NCI-H146 treated with DMSO at 0.1 percent for 48 hours (cell line): ENCODE results near the gene LMX1B.
"Not testable (repeated sequence)": the region's sequence is repeated elsewhere in the genome, so short reads cannot be mapped to it uniquely, and the experiment has no call there.

ENCODE experiments used
- DNase-seq: peaks from one replicate; lab custom pipeline; 2025; ENCODE audit not compliant: unreplicated experiment; lab: John Stamatoyannopoulos, UW

LMX1B gene

DNA sequence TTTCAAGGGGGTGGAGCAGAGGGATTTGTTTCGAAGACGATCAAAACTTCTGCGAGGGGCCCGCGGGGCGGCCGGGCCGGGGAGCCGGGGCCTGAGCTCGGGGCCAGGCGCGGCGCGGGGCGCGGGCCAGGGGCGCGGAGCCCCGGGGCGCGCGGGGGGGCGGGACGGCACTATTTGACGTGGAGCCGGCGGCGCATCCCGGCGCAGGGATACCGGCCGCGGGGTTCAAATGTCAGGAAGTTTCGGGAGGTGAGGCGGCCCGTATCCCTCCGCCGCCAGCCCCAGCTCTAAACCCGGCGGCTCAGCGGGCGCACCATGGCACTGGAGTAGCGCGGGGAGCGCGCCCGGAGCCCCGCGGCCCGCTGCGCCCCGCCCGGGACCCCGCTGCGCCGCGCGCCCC is at the start of gene LMX1B:
TSS of gene LMX1B (plus strand) at position 278 of the 400 bp plus-strand sequence. CDS start 522 bp downstream, outside the sequence.
- no peak for DNase-seq

DNA sequence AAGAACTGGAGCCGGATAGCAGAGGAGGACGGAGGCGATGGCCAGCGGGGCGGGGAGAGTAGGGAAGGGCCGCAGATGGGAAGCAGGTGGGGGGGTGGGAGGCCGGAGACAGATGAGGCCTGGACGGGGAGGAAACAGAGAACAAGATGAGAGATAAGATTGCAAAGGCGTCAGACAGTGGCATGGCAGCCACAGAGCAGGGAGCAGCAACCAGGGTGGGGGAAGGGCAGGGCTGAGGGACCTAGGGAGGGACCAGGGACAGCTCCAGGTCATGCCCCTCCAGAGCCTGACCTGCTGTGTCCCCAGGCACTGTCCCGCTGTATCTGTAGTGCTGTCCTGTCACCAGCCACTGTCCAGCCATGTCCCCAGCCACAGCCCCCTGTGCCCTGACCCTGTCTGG is 49.6 kb upstream of the LMX1B start:
- no peak for DNase-seq

DNA sequence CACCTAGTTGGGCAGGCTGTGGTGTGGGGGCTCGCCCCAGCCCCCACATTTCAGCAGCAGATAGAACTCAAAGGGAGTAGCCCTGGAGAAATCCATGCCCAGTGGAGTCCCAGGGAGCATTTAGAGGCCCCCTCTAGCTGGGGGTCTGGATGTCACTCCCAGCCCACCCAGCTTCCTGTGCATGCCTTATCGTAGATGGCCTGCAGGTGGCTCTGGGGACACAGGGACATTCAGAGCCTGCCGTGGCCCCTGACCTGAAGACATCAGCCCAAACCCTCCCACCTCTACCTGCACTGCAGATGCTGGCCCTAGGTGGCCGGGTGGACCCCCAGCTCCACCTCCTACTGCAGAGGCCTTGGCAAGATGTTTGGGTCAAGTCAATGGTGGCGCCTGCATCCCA is 49.0 kb upstream of the LMX1B start:
- DNase-seq: no peak

DNA sequence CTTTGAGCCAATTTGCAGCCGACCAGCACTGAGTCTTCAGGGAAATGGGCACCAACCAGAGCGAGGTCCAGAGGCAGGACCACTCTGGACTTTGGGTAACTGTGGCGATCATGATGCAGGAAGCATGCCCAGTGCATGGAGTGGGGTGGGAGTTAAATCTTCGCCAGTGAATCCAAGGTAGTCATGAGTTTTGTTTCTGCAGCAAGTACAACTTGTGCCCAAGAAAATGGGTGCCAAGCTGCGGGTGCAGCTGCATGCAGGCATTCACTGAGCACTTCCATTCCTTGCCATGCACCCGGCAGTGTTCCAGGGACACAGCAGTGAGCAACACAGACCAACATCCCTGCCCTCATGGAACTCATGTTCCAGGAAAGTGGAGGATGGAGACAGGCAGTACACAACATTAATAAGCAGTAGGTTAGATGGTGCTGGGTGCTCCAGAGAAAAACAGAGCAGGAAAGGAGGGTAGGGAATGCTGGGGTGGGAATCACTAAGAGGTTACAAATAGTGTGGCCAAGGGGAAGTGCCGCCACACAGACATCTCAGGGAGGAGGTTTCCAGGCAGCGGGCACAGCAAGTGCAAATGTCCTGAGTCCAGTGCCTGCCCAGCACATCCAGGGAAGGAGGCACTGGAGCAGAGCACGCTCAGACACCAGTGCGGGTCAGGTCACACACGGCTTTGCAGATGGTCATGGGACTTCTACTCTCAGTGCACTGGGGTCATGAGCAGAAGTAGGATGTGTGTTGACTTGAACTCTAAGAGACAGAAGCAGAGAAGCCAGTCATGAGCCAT is 48.2 kb upstream of the LMX1B start:
- no peak for DNase-seq

DNA sequence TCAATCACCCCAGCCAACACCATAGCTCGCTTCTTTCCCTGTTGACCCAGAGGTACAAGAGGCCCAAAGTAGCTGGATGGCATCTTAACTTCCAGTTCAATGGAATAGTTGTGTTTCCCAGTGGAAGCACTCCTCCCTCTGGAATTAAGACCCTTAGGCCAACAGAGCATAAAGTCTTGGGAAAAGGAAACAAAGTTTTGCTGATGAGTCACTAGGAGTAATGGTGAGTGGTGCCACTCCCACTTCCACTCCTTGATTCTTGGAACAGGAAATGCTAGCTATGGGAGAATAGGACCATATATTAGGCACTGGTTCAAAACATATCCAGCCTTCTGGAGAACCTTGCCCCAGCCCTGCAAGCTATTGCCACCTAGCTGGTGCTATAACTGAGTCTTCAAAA is 44.7 kb upstream of the LMX1B start:
- DNase-seq: no peak

DNA sequence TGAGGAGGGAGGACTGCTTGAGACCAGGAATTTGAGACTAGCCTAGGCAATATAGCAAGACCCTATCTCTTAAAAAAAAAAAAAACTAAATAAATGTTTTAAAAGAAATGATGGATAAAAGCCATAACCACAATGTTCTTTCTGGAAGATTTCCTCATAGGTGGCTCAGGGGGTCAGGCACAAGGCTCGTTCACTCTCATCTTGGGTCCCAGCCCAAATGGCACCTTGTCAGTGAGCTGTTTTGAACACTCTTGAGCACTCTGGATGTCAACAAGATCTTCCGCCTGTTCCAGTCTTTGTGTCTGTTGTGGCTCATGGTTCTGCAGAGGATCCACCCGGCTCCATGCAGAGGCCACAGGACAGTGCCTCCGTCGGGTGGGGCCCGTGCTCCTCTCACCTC is 35.7 kb upstream of the LMX1B start:
- no peak for DNase-seq

DNA sequence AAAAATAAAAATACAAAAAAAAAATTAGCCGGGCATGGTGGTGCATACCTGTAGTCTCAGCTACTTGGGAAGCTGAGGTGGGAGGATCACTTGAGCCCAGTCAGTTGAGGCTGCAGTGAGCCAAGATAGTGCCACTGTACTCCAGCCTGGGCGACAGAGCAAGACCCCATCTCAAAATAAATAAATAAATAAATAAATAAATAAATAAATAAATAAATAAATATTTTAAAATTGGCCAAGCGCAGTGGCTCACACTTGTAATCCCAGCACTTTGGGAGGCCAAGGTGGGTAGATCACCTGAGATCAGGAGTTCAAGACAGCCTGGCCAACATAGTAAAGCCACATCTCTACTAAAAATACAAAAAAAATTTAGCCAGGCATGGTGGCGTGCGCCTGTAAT is 33.4 kb upstream of the LMX1B start:
- not testable (repeated sequence) for DNase-seq

DNA sequence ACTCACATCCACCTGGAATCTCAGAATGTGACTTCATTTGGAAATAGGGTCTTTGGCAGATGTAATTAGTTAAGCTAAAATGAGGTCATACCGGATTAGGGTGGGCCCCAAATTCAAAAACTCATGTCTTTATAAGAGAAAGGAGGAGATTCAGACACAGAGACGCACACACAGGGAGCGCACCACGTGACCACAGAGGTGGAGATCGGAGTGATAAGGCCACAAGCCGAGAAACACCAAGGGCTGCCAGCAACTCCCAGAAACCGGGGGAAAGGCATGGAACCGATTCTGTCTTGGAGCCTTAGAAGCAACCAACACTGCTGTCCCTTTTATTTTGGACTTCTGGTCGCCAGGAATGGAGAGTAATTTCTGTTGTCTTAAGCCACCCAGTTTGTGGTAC is 31.8 kb upstream of the LMX1B start:
- no peak for DNase-seq

DNA sequence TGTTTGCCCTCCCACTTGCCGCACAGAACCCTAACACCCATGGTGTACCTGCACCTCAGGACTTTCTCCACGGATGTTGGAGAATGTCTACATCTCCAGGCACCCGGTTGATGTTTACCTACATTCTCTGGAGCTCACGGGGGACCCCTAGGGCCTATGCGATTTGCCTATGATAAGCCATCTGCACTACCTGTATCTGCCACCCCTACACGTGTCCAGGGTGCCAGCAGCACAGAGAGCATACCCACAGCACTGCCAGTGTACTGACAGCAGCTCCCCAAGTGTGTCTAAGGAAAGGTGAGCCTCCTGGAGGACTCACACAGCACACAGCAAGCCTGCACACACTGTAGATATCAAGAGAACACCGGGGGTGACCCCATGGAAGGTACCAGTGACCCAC is 31.3 kb upstream of the LMX1B start:
- DNase-seq: no peak

DNA sequence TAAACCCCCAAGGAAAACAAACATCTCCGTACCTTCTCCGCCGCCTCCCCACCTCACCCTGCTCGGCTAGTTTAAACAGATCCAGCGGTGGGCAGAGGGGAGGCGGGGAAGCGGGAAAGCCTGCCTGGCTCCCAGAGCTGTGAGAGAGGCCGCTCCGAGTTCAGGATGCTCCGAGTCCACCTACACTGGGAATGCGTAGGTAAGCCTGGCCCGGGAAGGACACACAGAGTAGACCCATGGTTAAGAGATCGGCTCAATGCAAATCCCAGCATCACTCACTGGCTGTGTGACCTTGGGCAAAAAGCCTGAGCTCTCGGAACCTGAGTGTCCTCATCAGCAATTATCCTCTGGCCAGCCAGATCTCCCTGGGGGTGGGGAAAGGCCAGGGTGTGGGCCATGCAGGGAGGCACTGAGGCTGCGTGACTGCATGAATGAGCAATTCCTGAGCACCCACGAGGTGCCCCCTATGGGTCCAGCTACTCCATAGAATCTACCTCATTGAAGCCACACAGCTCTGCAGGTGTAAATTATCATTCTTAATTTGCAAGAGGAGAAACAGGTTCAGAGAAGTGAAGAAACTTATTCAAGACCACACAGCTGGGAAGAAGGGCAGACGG is 30.5 kb upstream of the LMX1B start:
- no peak for DNase-seq

DNA sequence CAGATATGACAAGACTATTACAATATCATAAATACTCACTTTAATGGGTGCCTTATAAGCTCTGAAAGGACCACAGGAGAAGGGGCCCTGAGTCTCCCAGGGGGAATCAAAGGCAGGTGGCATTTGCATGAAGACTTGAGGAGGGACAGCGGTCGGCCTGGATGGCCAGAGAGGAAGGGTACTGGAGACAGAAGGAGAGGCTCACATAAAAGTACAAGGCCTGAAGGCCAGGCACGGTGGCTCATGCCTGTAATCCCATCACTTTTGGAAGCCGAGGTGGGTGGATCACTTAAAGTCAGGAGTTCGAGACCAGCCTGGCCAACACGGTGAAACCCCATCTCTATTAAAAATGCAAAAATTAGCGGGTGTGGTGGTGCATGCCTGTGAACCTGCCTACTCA is 29.1 kb upstream of the LMX1B start:
- DNase-seq: no peak

DNA sequence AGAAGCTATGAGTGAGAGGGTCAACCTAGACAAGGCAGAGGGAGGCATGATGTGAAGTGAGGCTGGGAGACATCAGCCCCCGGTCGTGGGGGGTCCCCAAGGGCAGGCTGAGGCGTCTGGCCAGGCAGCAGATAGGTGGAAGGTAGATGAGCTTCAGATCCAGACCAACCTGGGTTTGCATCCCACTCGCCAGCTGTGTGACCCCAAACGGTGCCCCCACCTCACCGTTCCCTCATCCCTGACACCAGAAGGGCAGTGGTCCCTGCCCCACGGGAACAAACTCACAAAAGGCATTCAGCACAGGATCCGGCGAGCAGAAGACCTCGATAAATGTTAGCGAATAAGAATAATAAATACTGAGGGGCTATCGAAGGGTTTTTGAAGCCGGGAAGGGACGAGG is 27.5 kb upstream of the LMX1B start:
- no peak for DNase-seq

DNA sequence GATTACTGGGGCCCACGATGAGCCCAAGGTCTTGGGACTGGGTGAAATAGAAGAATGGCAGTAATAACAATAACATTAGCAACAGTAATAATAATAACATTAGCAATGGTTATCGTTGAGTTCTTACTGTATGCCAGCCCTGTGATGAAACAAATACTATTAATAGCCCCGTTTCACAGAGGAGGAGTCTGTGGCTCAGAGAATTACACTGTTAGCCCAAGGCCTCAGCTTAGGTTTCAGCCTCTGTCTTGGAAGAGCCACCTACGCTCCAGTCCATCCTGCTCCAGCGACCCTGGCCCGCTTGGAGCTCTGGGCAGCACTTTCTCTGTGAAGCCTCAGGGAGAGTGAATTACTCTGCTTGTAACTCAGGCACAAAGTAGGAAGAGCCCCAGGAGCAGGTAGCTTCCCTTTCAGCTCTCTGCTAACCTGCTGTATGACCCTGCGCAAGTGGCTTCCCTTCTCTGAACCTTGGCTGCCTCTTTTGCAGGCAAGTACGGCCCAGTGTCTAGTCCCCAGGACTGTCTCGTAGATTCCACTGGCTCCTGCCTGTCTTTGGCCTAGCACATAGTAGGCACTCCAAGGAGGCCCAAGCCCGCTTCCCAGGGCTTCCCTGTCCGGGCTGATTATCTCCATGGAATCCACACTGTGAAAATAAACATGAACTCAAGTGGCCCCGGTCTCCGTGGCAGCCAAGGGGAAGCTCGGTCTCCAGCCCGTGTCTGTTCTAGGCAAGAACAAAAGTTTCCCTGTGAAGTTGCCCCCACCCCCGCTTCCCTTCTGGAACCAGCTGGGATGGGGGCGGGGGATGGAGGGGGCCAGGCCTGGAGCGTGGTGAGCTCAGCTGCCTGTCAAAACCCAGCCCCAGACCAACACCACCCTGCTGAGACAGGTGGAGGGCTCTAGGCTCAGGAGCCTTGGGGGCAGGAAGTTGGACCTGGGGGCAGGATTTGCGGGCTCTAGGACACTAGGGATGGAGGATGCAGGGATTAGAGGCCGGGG is 26.2 kb upstream of the LMX1B start:
- DNase-seq: no peak

DNA sequence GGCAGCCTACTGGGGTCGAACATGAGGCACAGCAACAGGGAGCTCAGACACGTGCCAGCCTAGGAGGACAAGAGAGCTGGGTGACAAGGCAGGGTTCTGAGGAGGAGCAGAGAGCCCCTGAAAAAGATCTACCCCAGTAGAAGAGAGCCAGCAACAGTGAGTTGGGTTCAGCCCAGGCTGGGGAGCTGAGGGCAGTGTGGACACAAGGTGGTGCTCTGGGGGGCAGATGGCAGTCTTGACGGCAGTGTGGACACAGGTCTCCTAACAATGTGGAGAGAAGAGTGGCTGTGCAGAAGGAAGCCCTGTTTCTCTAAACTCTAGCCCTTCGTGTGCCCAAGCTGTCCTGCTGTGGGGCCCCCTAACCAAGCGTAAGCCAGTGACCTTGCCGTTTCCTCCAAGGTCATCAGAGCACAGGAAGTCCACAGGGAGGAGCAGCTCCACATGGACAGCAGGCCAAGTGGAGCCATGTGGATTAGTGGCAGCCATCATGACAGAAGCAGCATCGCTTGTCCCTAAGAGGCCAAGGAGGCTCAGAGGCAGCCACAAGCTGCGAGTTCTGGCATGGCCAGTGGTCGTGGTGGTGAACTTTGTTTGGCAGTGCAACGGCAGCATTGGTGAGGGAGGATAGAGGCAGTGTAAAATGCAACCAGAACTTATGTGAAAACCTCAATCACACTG is 25.1 kb upstream of the LMX1B start:
- DNase-seq: no peak

DNA sequence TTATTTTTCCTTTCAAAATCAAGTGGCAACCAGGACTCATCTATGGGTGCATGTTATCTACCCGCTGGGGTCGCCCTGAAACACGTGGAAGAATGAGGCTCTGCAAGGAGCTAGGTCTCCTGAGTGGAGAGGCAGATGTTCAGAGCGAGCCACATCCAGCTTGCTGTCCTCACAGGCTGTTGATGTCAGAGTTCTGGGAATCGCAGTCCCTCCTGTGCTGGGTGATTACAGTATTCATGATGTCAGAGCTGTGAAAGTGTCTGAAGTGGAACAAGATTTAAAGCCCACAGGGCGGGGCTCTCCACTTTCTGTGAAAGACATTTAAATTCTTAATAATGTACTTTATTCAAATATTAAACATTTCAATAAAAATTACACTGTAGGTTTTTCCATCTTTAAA is 24.4 kb upstream of the LMX1B start:
- DNase-seq: no peak

DNA sequence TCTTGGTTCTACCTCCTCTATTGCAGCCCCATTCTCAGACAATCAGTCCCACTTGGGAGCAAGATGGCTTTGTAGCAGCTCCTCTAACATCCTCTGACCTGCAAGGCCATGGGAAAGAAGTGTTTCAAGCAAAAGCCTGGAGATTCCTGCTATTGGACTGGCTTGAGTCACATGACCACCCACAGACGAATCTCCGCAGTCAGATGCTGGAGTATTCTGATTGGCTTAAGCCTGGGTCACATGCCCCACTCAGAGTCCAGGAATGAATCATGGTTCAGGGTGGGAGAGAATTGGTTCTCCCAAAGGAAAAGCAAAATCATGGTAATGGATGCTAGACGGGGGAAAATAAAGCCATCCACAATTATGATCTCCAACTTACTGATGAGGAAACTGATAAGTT is 22.6 kb upstream of the LMX1B start:
- DNase-seq: no peak

DNA sequence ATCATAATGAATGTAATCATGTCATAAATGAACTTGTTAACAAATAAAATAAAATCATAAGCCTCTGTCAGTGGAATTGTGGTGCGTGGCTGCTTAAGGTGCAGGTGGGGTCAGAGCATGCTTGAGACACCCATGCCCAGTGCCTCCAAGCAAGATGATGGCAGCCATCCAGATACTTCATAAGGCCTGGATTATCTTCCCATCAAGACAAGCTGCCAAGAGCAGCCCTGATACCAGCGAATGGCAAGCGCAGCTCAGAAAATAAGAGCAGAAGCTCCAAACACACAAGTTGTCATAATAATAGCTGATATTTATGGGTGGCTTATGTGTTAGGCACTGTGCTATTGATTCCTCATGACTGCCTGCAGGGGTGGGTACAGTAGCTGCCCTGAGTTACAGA is 21.8 kb upstream of the LMX1B start:
- no peak for DNase-seq

DNA sequence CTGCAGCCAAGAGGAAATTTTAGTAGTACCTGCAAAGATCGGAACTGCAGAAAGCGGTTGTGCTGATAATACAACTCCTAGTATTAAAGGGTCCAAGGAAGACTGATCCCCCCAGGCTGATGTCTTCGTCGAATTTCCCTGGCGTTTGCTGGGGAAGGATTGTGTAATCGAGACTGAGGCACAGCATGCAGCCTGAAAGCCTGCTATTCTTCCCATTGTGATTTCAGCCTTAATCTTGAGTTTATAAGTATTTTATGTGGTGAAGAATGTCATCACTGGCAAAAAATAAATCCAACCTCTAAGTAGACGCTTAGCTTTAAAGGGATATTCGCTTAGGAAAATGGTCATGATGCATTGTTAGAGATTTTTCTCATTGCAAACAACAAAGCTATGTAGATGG is 21.3 kb upstream of the LMX1B start:
- no peak for DNase-seq

DNA sequence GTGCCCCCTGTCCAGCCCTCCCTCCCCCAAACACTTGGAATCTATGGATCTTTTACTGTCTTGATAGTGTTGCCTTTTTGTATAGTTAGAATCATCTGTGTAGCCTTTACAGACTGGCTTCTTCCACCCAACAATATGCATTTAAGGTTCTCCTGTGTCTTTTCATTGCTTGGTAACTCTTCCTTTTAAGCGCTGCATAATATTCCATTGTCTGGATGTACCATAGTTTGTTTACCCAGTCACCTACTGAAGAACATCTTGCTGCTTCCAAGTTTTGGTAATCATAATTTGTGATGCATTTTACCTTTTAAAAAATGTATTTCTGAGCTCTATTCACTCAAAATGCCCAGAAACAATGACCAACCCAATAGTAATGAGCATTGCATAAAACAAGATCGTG is 17.7 kb upstream of the LMX1B start:
- DNase-seq: no peak

DNA sequence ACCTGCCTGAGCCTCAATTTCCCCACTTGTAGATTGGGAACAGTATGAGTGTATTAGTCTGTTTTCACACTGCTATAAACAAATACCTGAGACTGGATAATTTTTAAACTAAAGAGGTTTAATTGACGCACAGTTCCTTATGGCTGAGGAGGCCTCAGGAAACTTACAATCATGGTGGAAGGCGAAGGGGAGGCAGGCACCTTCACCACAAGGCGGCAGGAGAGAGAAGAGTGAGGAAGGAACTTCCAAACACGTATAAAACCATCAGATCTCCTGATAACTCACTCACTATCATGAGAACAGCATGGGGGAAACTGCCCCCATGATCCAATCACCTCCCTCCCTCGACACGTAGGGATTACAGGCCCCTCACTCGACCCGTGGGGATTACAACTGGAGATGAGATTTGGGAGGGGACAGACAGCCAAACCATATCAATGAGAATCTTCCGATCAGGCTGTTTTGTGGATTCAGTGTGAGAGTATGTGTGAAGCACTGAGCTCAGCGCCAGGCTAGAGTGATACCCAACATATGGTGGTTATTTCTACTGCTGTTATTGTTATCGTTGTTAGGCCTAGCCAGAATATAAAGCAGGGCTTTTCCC is 14.6 kb upstream of the LMX1B start:
- no peak for DNase-seq
